ENCODE results near the gene LSAMP. TPM values are rescaled to one million over a fixed set of nuclear protein-coding genes. Genes with fewer than 3 reads are reported as not detected.

Gene LSAMP
- total and polyA plus RNA-seq, 2 of the 4 experiments (the other 2 are of a cell fraction) = 7.9 to 8.0 TPM

- Histone ChIP-seq H2BK20ac (ENCODE audit: low read depth, low read length) (no peak overlapping the region), H4K20me1 (ENCODE audit: insufficient read depth, low read length) (no peaks in the 10 kb centered on the region), H4K8ac (ENCODE audit: low read depth in 2 of 2, low read length in 2 of 2) (no peak overlapping the region), H3K9ac (ENCODE audit: low read depth, low read length) (no peak overlapping the region), H3K27me3 (ENCODE audit: control insufficient read depth, insufficient read depth, low read length) (no peaks in the 10 kb centered on the region), H3K9me1 (ENCODE audit: insufficient read depth, low read length) (no peaks in the 10 kb centered on the region), H3K4ac (ENCODE audit: low read depth, low read length) (no peak overlapping the region), H2BK5ac (ENCODE audit: low read depth, low read length, poor library complexity, severe bottlenecking) (no peak overlapping the region), H3K14ac (replicated peaks; ENCODE audit: low read depth, low read length) (no peak overlapping the region), H3K23ac (ENCODE audit: low read depth, low read length) (no peak overlapping the region), H3K18ac (ENCODE audit: low read depth, low read length) (no peak overlapping the region), H3K79me1 (ENCODE audit: low read depth in 1 of 2, low read length in 2 of 2) (no peaks in the 10 kb centered on the region), H3K4me2 (ENCODE audit: low read depth, low read length) (no peak overlapping the region), H4K5ac (ENCODE audit: low read depth, low read length) (no peak overlapping the region), H3K4me3 (ENCODE audit: insufficient read depth, low read depth, low read length) (no peak overlapping the region), H2AFZ (replicated peaks; ENCODE audit: low read length, poor library complexity) (no peak overlapping the region), H3K9me3 (ENCODE audit: control insufficient read depth, insufficient read depth, low read length) (no peaks in the 10 kb centered on the region), H2BK15ac (ENCODE audit: low read depth, low read length) (no peak overlapping the region), H2AK5ac (ENCODE audit: low read depth, low read length) (no peak overlapping the region), H3K36me3 (ENCODE audit: control insufficient read depth, insufficient read depth, low read length) (no peaks in the 10 kb centered on the region), H3K27ac (ENCODE audit: insufficient read depth, low read length) (no peak overlapping the region), H3K4me1 (ENCODE audit: control insufficient read depth, insufficient read depth, low read length) (no peaks in the 10 kb centered on the region), H4K91ac (ENCODE audit: insufficient read depth, low read depth, low read length) (no peak overlapping the region), H2AK9ac (replicated peaks; ENCODE audit: low read depth, low read length, poor library complexity) (no peak overlapping the region), H2BK120ac (ENCODE audit: low read depth, low read length) (no peak overlapping the region), H3K56ac (ENCODE audit: extremely low read depth, insufficient read depth, low read length) (no peak overlapping the region)
- POLR2A ChIA-PET (ENCODE audit: unreplicated experiment) = no interaction called here
- ATAC-seq (ENCODE audit: low read depth) = no peak
- in situ Hi-C loops (cut with MboI; ENCODE audit: low sequenced_read_pairs) (no loop called here), dilution Hi-C loops (cut with HindIII; ENCODE audit: low sequenced_read_pairs, unreplicated experiment) (no loop called here), intact Hi-C loops (cut with micrococcal nuclease) (no loop called here)
- no CpG with 5 or more reads among the region's 2 CpGs for WGBS, 2 experiments (ENCODE audit: extremely low coverage in 2 of 2, insufficient read length in 1 of 2)
- DNase-seq = no peak
- no TSS peak for BruUV-seq (replicated peaks)
- CTCF ChIA-PET = no interaction called here
- TF ChIP-seq USF2 (IDR thresholded peaks at IDR 0.05; ENCODE audit: low read depth, low read length) (no peak), CHD1 (IDR thresholded peaks at IDR 0.05; ENCODE audit: low read depth, low read length) (no peak), MAFK (IDR thresholded peaks at IDR 0.05; ENCODE audit: low read depth, low read length) (no peak), BHLHE40 (IDR thresholded peaks at IDR 0.05; ENCODE audit: low read depth, low read length) (no peak), CEBPB (IDR thresholded peaks at IDR 0.05; ENCODE audit: low read depth, low read length) (no peak), SMC3 (IDR thresholded peaks at IDR 0.05; ENCODE audit: low read depth, low read length) (no peak)
These were observed 554.2 kb downstream of the LSAMP start for GRCh38 chr3:115891006-115891636.
